ENCODE measurements around the gene OLR1.

The OLR1 gene

DNA sequence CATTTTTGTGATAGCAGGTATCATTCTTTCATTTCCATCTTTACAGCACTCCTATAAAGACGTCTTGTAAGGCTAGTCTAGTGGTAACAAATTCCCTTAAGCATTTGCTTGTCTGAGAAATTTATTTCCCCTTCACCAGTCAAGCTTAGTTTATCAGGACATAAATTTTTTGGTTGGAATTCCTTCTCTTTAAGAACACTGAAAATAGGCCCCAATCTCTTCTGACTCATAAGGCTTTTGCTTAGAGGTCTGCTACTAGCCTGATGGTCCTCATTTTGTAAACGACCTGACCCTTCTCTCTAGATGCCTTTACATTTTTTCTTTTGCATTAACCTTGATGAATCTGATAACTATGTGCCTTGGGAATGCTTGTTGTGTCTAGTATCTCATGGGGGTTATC, 20.3 kb downstream of the OLR1 start:
- DNase-seq, result no peak

DNA sequence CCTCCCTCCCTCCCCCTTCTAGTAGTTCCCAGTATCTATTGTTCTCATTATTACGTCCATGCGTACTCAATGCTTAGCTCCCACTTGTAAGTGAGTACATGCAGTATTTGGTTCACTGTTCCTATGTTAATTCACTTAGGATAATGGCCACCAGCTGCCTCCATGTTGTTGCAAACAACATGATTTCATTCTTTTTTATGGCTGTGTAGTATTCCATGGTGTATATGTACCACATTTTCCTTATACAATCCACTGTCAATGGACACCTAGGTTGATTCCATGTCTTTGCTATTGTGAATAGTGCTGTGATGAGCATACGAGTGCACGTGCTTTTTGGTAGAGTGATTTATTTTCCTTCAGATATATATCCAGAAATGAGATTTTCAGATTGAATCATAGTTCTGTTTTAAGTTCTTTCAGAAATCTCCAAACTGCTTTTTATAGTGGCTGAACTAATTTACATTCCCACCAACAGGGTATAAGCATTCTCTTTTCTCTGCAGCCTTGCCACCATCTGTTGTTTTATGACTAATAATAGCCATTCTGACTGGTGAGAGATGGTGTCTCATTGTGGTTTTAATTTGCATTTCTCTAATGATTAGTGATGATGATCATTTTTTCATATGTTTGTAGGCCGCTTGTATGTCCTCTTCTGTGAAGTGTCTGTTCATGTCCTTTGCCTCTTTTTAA, 24.1 kb downstream of the OLR1 start:
- no peak for DNase-seq

DNA sequence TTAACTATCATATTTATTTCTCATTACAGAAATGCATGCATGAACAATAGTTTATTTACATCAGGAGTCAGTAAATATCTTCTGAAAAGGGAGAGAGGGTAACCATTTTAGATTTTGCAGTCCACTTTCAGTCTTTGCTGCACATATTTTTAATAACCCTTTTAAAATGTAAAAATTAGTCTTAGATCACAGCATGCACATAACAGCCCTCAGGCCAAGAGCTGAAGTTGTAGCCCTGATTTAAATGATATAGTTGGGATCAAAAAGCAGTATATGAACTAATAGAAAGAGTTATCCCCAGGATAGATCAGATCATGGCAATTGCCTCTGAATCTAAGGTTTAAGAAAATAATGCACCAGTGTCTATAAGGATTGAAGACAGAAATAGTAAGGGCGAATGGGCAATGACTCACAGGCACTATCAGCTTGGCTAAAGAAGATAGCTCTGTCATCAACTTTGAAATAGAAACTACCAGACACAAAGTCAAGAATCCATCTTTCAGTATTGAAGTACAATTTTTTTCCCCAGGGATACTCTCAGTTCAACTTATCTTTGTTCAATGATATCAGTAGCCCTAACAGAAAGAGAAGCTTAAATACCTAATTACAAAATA, 28.8 kb downstream of the OLR1 start:
- DNase-seq, result no peak

DNA sequence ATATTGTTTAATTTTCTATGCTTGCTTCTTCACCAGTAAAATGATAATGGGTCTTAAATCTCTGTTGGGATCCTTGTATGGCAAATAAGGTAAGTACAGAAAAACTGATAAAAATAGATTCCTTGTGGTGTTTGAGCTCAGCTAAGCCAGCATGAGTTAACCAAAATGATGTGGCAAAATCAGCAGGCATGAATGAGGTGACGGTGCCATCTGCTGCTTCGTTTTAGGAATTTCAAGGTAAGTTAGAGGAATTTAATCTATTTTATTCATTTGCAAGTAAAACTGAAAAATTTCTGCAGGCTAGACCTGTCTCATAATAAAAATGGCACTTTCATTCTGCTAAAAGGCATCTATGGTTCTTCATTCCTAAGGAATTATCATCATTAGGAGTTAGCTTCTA, 31.9 kb downstream of the OLR1 start:
- DNase-seq, result no peak

DNA sequence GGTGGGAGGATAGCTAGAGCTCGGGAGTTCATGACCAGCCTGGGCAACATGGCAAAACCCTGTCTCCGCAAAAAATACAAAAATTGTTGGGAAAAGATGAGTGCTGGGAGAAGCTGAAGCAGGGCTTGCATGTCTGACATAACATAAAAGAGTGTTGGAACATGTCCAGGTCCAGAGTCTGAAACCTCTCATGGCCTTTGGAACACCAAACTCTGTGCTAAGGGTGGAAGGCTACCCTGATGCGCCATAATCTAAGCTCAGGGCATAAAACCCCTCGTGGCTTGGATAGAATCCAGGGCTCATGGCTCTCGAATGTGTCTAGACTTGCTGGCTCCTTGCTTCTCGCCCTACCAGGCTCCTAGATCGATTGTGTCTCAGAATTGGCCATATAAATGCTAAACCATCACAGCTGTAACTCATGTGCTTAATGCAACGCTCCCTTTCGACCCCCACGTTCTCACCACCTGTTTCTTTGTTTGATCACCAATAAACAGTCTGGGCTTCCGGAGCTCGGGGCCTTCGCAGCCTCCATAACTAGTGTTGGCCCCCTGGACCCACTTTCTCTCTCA, 35.2 kb downstream of the OLR1 start:
- DNase-seq, result no peak

DNA sequence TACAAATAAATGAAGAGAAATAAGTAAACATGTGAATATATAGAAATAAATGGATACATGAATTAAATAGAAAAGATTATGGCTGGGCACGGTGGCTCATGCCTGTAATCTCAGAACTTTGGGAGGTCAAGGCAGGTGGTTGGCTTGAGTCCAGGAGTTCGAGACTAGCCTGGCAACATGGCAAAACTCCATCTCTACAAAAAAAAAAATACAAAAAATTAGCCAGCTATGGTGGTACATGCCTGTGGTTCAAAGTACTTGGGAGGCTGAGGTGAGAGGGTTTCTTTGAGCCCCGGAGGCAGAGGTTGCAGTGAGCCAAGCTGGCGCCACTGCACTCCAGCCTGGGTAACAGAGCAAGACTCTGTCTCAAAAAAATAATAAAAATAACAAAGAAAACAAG, 36.8 kb downstream of the OLR1 start:
- DNase-seq, result no peak

DNA sequence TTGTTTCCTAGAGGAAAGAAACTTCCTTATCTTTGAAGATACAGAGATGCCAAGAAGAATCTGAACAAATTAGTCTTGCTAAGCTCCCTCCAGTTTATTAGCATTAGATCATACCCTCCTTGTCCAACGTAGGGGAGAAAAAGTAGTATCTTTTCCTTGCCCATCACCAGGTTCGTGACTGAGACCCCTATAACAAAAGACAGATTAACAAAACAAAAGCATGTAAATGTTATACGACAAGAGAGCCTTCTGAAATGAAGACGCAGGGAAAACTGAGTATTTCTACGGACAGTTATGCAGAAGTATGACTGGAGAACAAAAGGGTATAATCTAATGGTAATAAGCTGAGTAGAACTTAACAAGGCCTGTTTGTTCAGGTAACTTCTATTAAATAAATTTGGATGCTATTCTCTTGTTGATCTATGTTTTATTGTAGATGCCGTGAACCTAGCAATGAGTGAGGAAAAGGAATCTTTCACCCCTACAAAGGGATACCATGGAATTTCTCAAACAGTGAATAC, 39.0 kb downstream of the OLR1 start:
- DNase-seq, result no peak

DNA sequence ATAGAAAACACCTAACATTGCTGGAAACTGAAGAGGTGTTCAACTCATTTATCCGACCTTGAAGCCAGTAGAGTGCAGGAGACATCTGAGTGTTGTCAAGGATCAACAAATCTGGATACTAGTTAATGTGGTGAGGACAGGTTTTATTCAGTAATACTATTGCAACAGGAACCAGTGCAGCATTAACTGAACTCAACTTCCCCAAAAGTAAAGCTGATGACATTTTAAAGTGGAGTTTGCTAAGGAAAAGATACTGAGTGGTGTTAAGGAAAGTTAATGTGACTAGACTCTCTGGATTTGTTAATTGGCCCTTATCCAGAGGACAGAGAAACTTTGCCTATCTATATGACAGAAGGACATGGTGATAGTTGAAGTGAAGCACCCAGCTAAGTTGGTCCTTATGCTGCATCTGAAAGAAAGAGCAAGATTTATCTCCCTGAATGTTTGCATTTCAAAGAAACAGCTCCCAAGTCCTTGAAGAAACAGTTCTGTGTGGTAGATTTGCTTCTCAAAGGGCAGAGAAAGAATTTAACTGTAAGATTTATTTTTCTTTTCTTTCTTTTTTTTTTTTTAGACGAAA, 40.7 kb downstream of the OLR1 start:
- DNase-seq, result no peak

DNA sequence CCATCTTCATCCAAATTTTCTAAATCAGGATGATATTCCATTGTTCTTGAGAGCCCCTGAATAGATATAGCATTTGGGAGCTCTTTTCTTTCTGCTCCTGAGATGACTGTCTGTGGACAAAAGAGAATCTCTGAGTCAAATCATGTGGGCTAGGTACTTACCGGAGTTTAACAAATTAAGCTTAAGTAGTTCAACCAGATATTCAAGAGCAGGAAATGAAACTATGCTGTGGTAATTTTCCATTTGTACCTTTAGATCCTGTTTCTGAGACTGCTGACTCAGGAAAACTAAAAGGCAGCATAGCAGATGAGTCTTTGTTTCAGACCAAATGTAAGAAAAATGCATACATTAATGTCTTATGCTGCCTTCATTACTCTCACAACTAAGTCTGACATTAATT, 41.9 kb downstream of the OLR1 start, which contains the start of gene CLEC7A:
CLEC7A (minus strand) TSS at position 158 of the 400 bp plus-strand sequence; CDS start at position 41, 117 bp downstream.
- DNase-seq, result no peak

DNA sequence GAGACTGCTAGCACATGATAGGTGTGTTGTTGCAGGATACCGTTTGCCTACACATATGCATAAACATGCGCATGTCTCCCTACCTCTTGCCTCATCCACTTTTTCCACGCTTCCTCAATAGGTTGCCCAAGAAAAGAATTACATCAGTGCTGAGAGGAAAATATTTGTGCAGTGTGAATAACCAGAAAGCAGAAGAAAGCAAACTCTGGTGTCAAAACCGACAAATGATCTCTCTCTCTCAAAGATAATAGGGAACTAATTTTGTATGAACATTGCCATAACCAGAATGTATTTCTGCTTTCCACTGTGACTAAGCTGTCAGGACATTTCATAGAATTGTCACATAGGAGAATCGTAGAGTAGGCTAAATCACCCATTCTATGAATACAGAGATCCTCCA, 43.2 kb downstream of the OLR1 start:
- no peak for DNase-seq

DNA sequence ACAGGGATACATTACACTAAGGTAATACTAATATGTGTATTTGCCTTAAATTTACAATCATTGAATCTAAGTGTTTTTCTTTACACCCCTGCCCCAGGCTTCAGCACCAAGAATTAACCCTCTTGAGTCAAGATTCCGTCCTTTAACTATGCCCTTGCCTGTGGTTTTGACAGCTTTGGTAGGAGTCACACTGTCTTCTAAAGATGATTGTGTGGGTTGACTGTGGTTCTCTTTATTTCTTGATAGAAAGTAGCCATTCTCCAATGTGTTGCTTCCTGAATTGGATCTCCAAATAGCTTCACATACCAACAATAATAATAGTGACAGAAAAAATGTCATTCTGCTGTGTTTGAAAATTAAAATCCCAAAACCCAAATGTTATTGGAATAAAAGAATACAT, 45.5 kb downstream of the OLR1 start:
- no peak for DNase-seq

DNA sequence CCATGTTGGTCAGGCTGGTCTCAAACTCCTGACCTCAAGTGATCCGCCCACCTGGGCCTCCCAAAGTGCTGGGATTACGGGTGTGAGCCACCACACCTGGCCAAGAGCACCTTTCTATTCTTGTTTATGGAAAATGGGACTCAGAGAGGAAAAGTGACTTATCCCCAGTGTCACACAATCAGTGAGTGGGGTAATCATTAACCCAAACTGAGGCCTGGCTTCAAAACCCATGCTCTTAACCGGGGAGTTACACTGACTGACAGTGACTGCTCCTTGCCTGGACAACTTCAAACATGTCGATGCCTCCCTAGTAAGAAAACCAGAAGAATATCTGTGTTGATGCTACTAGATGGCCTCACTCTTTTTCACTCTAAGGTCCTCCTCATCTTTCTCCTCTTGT, 49.2 kb downstream of the OLR1 start:
- no peak for DNase-seq

DNA sequence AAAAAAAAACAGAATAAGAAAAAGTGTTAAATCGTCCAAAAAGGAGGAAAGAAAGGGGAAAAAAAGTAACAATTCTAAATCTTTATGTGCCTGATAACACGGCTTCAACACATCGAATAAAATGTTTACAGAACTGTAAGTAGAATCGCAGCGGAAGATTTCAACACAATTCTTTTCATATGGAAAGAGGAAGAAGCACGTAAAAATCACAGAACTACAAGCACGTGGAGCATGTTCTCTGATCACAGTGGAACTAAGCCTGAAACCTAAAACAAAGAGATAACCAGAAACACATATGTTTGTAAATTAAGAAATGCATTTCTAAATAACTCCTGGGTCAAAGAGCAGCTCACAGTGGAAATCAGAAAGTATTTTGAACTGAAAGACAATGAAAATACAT, 50.7 kb downstream of the OLR1 start:
- DNase-seq, result no peak

DNA sequence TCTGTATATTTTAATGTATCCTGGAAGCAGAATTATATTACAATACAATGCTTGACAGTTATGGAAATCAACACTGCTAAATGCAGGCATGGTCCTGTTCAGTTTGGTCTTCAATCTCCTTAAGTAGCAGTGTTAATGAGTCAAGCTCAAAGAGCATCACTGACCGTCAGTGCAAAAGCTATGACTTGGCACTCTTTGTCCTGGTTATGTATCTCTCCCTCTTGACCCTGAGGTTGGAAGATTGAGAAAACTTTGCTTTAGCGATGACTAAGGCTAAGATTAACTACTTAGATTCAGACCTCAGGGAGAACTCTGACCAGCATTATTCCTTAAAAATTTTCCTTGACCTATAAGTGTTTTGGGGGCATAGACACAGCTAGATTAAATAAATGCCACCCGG, 52.9 kb downstream of the OLR1 start:
- DNase-seq, result no peak

DNA sequence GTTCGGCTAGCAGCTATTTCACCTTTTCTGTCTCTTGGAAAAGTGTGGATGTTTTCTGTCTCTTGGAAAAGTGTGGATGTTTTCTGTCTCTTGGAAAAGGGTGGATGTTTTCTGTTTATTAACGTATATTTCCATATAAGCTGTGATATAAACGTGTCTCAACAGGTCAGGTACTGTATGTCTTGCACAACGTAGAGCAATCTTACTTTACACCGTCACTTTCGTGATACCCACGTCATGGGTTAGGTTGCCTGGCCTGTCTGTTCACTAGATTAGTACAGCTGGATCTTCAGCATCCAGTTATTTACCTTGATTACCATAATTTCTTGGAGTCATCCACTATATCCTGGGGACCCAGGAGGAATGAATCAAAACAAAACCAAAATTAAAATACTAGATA, 56.0 kb downstream of the OLR1 start:
- DNase-seq, result no peak

DNA sequence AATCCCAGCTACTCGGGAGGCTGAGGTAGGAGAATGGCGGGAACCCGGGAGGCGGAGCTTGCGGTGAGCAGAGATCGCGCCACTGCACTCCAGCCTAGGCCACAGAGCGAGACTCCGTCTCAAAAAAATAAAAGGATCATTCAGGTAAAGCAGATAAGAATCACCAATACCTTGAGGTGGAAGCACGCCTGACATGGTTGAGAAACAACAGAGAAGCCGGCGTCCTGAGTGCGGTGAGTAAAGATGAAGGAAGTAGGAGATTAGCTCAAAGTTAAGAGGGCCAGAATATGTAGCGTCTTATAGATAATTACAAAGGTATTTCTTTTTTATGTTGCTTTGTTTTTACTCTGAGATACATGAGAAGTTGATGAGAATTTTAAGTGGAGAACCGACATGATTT, 56.6 kb downstream of the OLR1 start:
- DNase-seq, result no peak

DNA sequence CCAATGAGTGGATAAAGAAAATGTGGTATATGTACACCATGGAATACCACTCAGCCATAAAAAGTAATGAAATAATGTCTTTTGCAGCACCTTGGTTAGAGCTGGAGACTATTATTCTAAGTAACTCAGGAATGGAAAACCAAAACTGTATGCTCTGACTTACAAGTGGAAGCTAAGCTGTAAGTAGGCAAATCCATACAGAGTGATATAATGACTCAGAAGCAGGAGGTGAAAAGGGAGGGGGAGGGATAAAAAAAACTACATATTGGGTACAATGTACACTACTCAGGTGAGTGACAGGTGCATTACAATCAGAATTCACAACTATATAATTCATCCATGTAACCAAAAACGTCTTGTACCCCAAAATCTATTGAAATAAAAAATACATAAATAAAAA, 58.0 kb downstream of the OLR1 start:
- no peak for DNase-seq

DNA sequence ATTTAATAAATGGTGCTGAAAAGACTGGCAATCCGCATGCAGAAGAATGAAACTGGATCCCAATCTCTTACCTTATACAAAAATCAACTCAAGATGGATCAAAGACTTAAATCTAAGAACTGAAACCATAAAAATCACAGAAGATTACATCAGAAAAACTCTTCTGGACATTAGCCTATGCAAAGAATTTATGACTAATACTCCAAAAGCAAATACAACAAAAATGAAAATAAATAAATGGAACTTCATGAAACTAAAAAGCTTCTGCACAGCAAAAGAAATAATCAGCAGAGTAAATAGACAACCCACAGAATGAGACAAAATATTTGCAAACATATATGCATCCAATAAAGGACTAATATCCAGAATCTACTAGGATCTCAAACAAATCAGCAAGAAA, 58.9 kb downstream of the OLR1 start:
- no peak for DNase-seq

DNA sequence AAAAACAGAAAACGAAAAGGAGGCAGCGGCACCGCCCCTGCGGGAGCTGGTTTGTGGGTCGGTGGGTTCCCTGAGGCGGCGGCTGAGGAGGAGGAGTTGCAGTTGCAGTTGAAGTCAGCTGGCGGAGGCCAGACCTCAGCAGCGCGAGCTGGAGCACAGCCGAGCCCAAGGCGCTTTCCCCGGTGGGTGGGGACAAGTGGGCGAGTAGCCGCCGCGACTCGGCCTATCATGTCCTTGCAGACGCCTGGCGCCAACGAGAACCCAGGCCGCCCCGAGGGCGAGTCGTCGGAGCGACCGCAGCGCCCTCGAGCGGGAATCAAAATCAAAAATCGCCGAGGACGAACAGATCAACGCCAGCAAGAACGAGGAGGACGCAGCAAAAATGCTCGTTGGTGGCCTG, 60.5 kb downstream of the OLR1 start:
- no peak for DNase-seq

DNA sequence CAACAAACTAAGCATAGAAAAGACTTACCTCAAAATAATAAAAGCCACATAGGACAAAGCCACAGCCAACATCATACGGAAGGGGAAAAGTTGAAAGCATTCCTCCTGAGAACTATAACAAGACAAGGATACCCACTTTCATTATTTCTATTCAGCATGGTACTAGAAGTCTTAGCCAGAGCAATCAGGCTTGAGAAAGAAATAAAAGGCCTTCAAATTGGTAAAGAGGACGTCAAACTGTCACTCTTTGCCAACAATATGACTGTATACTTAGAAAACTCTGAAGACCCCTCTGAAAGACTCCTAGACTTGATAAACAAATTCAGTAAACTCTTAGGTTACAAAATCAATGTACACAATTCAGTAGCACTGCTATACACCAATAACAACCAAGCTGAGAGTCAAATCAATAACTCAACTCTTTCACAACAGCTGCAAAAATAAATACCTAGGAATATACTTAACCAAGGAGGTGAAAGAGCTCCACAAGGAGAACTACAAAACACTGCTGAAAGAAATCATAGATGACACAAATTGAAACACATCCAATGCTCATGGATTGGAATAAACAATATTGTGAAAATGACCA, 61.6 kb downstream of the OLR1 start:
- DNase-seq, result no peak
